T-helper 22 cell (primary cell): ENCODE measurements around the gene CRLF1.
"Not testable (repeated sequence)": the region's sequence is repeated elsewhere in the genome, so short reads cannot be mapped to it uniquely, and the experiment has no call there.

Experiments used
- DNase-seq: peaks from one replicate; pipeline ENCODE4 v3.0.0-alpha.2; 2020; ENCODE audit warnings: low read depth

The CRLF1 gene

GRCh38 chr19:18608805-18609716 is 2.5 kb upstream of the CRLF1 start:
- no peak for DNase-seq

DNA sequence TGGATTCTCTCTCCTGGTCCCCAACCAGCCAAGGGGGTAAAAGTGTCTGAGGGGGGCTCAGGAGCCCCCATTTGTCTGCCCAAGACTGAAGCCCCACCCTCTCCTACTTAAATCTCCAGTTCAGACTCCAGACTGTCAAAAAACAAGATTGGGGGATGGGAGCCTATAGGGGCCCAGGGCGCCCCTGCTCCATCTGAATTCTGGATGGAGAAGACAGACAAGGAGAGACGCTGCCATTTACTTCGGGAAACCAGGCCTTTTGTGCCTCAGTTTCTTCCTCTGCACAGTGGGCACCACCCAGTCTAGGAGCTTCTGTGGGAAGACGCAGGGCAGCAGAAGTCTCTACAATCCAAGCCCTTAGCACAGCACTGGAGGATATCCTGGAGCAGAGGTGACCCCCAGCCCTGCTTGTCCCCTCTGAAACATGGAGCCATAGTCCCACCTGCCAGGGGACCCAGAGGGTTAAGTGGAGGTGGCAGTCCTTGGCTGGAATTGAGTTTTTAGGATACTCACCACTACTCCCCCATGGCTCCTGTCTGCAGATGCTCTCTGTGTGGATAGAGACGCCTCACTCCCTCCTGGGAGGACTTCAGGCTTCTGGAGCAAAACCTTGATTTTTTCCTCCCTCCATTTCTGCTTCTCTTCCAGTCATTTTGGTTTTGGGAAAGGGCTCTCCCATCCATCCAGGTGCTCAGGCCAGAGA is 1.7 kb upstream of the CRLF1 start:
- no peak for DNase-seq

GRCh38 chr19:18607226-18608101 is 865 bp upstream of the CRLF1 start:
- DNase-seq: no peak

GRCh38 chr19:18605546-18606280 is 886 bp downstream of the CRLF1 start:
- no peak for DNase-seq

DNA sequence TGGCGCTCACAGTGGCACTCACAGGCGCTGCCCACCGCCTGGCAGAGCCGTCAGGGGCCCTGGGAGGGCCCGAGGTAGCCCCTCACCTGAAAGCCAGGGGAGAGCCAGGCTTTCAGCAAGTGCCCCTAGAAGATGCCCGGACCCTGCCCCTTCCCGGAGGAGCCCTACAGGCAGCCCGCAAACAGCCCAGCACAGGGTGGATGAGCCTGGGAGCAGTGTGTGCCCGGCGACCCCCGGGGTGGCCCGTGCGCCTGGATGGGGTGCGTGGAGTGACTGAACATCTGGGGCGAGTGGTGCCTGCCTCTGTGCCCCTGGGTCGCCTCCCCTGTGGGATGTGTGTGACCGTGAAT is 1.4 kb downstream of the CRLF1 start:
- DNase-seq: no peak

GRCh38 chr19:18604820-18605159 is 1.8 kb downstream of the CRLF1 start:
- DNase-seq: no peak

GRCh38 chr19:18603958-18604819 is 2.4 kb downstream of the CRLF1 start:
- no peak for DNase-seq

DNA sequence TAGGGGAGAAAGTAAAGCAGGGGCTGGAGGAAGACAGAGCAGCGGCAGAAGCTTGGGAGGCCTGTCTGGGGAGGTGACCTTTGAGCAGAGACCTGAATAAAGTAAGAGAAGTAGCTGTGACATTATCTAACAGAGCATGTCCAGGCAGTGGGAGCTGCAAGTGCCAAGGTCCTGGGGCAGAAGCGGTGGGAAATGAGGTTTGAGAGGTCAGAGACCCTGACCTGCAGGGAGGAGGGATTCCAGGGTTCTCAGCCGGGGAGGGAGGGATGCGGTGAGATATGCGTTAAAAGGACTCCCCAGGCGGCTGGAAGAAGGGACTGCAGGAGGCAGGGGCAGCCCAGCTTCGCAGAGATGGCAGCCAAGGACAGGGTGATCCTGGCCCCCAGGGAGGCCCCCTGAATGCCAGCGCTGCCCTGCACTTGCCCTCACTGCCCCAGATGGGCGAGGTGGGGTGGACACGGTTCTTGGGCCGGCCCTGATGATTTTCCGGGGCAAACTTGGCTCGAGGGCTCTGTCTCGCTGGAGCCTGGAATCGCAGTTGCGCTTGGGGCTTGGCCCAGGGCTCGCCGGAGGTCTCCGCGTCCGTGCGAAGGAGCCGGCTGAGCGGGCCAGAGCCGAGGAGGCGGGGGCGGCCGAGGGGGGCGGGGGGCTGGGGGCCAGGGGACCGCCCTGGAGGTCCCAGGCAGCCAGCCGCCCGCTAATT is 3.2 kb downstream of the CRLF1 start:
- DNase-seq: no peak

GRCh38 chr19:18601875-18602274 is 4.7 kb downstream of the CRLF1 start:
- no peak for DNase-seq

- not testable (repeated sequence) for DNase-seq
Measured at GRCh38 chr19:18600692-18601397, 5.8 kb downstream of the CRLF1 start.

GRCh38 chr19:18599485-18599884 is 7.1 kb downstream of the CRLF1 start:
- DNase-seq: no peak

- no peak for DNase-seq
Measured at GRCh38 chr19:18597809-18598660, 8.6 kb downstream of the CRLF1 start.

DNA sequence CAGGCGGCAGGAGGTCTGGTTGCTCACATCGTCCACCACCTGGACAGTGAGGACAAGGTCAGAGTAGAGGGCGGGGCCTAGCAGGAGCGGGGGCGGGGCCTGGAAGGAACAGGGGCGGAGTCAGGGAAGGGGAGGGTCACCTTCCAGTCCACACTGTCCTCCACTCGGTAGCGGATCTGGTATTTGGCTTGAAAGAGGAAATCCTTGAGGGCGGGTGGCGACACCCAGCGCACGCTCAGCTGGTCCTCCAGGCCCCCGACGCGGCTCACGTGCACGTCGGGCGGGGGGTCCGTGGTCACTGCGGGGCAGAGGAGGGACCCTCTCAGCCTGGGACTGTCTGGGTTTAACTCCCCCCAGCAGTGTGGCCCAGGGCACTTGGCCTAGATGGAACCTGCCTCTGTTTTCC is 9.8 kb downstream of the CRLF1 start:
- no peak for DNase-seq

DNA sequence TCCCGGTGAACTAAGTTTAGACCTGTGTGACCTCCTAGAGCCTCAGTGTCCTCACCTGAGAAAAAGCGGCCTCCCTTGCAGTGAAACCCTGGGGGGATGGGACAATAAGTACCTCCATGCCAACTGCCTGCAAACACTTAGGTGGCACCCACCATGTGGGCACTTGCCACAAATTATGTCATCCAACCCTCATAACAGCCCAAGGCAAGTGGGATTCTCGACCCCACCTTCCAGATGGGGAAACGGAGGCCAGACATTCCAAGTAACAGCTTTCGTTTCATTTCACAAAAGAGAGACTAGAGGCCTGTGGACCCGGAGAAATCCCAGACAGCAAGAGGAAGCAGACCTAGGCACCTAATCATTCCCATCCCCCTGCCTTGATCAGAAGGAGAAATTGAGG is 11.1 kb downstream of the CRLF1 start:
- no peak for DNase-seq

DNA sequence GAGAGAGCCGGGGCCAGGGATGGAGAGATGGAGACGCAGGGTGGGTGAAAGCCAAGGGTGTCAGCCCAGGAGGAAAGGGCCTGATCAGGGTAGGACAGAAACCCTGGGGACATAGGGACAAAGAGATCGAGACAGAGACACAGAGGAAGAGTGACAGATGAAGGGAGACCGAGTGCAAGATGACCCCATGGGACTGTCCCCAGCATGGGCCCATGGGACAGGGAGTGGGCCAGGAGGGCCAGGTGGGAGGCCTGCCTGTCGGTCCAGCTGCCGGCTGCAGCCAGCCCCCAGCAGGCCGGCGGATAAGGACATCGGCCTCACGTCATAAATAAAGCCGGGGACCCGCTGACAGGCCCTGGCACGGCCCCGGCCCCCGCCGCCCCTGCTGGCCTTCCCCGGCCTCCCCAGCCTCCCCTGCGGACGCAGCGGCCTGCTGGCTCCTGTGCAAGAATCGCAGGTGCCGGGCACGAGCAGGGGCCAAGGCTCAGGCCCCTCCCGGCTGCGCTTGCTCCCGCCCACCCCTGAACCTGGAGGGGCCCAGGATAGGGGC is 11.7 kb downstream of the CRLF1 start:
- DNase-seq: no peak

GRCh38 chr19:18594096-18594823 is 12.3 kb downstream of the CRLF1 start:
- DNase-seq: peak; percentile 48

DNA sequence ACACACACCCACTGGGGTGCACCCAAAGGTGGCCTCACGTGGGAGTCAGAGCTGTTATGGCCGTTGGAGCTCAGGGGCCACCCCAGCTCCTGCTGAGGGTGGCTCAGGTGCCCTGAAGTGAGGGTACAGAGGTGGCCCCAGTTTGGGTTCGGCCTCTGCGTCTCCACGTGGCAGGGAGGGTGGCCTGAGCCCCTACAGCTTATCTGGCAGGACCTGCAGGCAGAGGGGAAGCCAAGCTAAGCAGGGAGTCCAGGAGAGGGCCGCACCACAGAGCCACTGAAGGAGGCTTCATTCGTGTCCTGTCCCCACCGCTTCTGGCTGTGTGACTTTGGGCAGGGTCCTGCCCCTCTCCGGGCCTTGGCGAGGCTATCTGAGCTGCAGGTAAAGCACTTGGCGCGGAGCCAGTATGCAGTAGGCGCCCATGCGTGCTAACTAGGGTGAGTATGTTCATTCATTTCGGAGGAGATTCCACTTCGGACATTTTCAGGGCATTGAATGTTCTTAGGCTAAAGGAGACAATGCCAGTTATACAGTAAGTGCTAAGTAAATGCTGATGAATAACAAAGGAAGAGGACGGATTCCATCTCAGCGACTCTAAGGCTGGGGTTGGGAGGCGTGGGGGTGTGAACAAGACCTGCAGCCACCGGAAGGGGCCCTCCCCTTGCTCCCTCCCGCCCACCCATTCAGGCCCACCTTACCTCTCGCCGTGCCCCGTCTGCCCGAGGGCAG is 13.1 kb downstream of the CRLF1 start:
- DNase-seq: no peak
